ENCODE measurements around the gene SPDYE2.
"Not testable (repeated sequence)": the region's sequence is repeated elsewhere in the genome, so short reads cannot be mapped to it uniquely, and the experiment has no call there.

Gene SPDYE2

GRCh38 chr7:102542083-102542482 is 8.9 kb upstream of the SPDYE2 start:
- not testable (repeated sequence) for DNase-seq

- DNase-seq = not testable (repeated sequence)
These were observed 8.3 kb upstream of the SPDYE2 start for GRCh38 chr7:102542771-102543170.

GRCh38 chr7:102543596-102543995 is 7.4 kb upstream of the SPDYE2 start, which contains the start of gene UPK3BL2:
TSS of gene UPK3BL2 (minus strand) at chr7:102543696. CDS start at chr7:102543636, 60 bp downstream.
- DNase-seq = not testable (repeated sequence)

GRCh38 chr7:102544372-102544771 is 6.7 kb upstream of the SPDYE2 start:
- not testable (repeated sequence) for DNase-seq

- not testable (repeated sequence) for DNase-seq
These were observed 5.7 kb upstream of the SPDYE2 start for GRCh38 chr7:102545288-102545687.

- DNase-seq = not testable (repeated sequence)
These were observed 4.7 kb upstream of the SPDYE2 start for GRCh38 chr7:102546353-102546752.

GRCh38 chr7:102568620-102569019 is 17.6 kb downstream of the SPDYE2 start:
- DNase-seq = not testable (repeated sequence)

- DNase-seq = peak; percentile 100
These were observed 21.5 kb downstream of the SPDYE2 start, which contains the start of gene POLR2J3 for GRCh38 chr7:102572261-102573239. TSS of gene POLR2J3 (minus strand) at chr7:102572583. CDS start at chr7:102572521, 62 bp downstream.

GRCh38 chr7:102574607-102575006 is 23.6 kb downstream of the SPDYE2 start:
- not testable (repeated sequence) for DNase-seq

- DNase-seq = not testable (repeated sequence)
These were observed 25.3 kb downstream of the SPDYE2 start for GRCh38 chr7:102576363-102576762.

GRCh38 chr7:102577315-102578240 is 26.6 kb downstream of the SPDYE2 start:
- not testable (repeated sequence) for DNase-seq

- not testable (repeated sequence) for DNase-seq
These were observed 27.5 kb downstream of the SPDYE2 start for GRCh38 chr7:102578486-102578885.

GRCh38 chr7:102581722-102582121 is 30.7 kb downstream of the SPDYE2 start:
- DNase-seq = not testable (repeated sequence)

GRCh38 chr7:102583495-102583894 is 32.5 kb downstream of the SPDYE2 start:
- DNase-seq = not testable (repeated sequence)

- DNase-seq = not testable (repeated sequence)
These were observed 38.8 kb downstream of the SPDYE2 start for GRCh38 chr7:102589857-102590256.

GRCh38 chr7:102592477-102593019 is 41.5 kb downstream of the SPDYE2 start:
- DNase-seq = not testable (repeated sequence)

GRCh38 chr7:102593637-102594334 is 42.8 kb downstream of the SPDYE2 start:
- not testable (repeated sequence) for DNase-seq

- not testable (repeated sequence) for DNase-seq
These were observed 45.0 kb downstream of the SPDYE2 start for GRCh38 chr7:102596036-102596435.

- not testable (repeated sequence) for DNase-seq
These were observed 48.7 kb downstream of the SPDYE2 start for GRCh38 chr7:102599699-102600098.

GRCh38 chr7:102602317-102602716 is 51.3 kb downstream of the SPDYE2 start:
- DNase-seq = not testable (repeated sequence)

- not testable (repeated sequence) for DNase-seq
These were observed 53.6 kb downstream of the SPDYE2 start for GRCh38 chr7:102604431-102605145.
